Fibroblast of lung (primary cell): Measurements from ENCODE around the gene THAP7. TPM values are rescaled to one million over a fixed set of nuclear protein-coding genes. Genes with fewer than 3 reads are reported as not detected.

Source experiments
- DNase-seq, 2 donors: peaks; one replicate each; pipeline versions ENCODE4 v3.0.0 to v3.0.0-alpha.2; 2010; ENCODE audit warnings: low read depth in 2 of 2
- H2AFZ ChIP-seq: 2 replicates; pipeline ENCODE4 v1.5.1; 2012; ENCODE audit warnings: low read length, control low read depth, inconsistent platforms
- H3K27ac ChIP-seq: 2 replicates; pipeline ENCODE4 v1.5.1; 2011; ENCODE audit warnings: low read length, control low read depth; ENCODE audit not compliant: insufficient read depth
- H3K27me3 ChIP-seq: 2 replicates; pipeline ENCODE4 v1.5.1; 2011; ENCODE audit warnings: mild to moderate bottlenecking, low read length; ENCODE audit not compliant: control insufficient read depth, insufficient read depth
- H3K36me3 ChIP-seq: 2 replicates; pipeline ENCODE4 v1.5.1; 2011; ENCODE audit warnings: low read length; ENCODE audit not compliant: control insufficient read depth, insufficient read depth
- H3K4me1 ChIP-seq: 2 replicates; pipeline ENCODE4 v1.5.1; 2011; ENCODE audit warnings: low read length; ENCODE audit not compliant: control insufficient read depth, insufficient read depth; ENCODE audit errors: extremely low read depth
- H3K4me2 ChIP-seq: 2 replicates; pipeline ENCODE4 v1.5.1; 2011; ENCODE audit warnings: low read length, control low read depth; ENCODE audit not compliant: insufficient read depth; ENCODE audit errors: extremely low read depth
- H3K4me3 ChIP-seq, 4 experiments: fragments of 200-600 bp in 1 of 4; sonication (generic) in 1 of 4; replicated peaks in 1 of 4; 2 replicates each; pipeline ENCODE4 v1.5.1; 2011 to 2016; ENCODE audit warnings: low read length in 4 of 4, low read depth in 3 of 4, mild to moderate bottlenecking in 3 of 4, control low read depth in 2 of 4, inconsistent platforms in 1 of 4, mixed read lengths in 1 of 4; ENCODE audit not compliant: insufficient read depth in 1 of 4; ENCODE audit errors: control extremely low read depth in 1 of 4
- H3K79me2 ChIP-seq: 2 replicates; pipeline ENCODE4 v1.5.1; 2012; ENCODE audit warnings: mild to moderate bottlenecking, low read length, inconsistent platforms; ENCODE audit not compliant: control insufficient read depth, insufficient read depth
- H3K9ac ChIP-seq: 2 replicates; pipeline ENCODE4 v1.5.1; 2011; ENCODE audit warnings: mild to moderate bottlenecking, low read length, control low read depth; ENCODE audit not compliant: insufficient read depth
- H3K9me3 ChIP-seq: 2 replicates; pipeline ENCODE4 v1.5.1; 2012; ENCODE audit warnings: low read depth, low read length; ENCODE audit not compliant: control insufficient read depth, insufficient read depth
- H4K20me1 ChIP-seq: 2 replicates; pipeline ENCODE4 v1.5.1; 2011; ENCODE audit warnings: low read length; ENCODE audit not compliant: control insufficient read depth, insufficient read depth; ENCODE audit errors: extremely low read depth
- EZH2 ChIP-seq: IDR thresholded peaks from 2 replicates; pipeline ENCODE4 v1.5.1; 2012; ENCODE audit warnings: low read length, control low read depth, mild to moderate bottlenecking; ENCODE audit errors: missing control alignments
- polyA plus RNA-seq, 2 donors: library from polyadenylated mRNA; depleted of rRNA in 1 of 2; stranded (reverse) in 1 of 2; unstranded in 1 of 2; fragments of >200 nt; gene quantifications; 2 replicates each; pipeline ENCODE4 v1.2.1, GENCODE V29; 2011 to 2012; ENCODE audit warnings: missing spikeins in 1 of 2
- total RNA-seq: library from RNA; depleted of rRNA; stranded (reverse); fragments of >200 nt; gene quantifications from 2 replicates; pipeline ENCODE4 v1.2.1, GENCODE V29; 2014
- TF ChIP-seq, protein P1 (sequence below), 2 donors: IDR thresholded peaks in 1 of 2; conservative IDR thresholded peaks in 1 of 2; 1 replicate in 1 of 2; 2 replicates in 1 of 2; pipeline ENCODE4 v1.5.1; 2011 to 2012; ENCODE audit warnings: low read length in 2 of 2, control low read depth in 1 of 2, inconsistent platforms in 1 of 2, low read depth in 1 of 2, mild to moderate bottlenecking in 1 of 2

Gene THAP7
- total and polyA plus RNA-seq, 2 donors (not counting 1 experiment from before 2014, with no cell fraction given): 15.7 to 26.3 TPM

DNA sequence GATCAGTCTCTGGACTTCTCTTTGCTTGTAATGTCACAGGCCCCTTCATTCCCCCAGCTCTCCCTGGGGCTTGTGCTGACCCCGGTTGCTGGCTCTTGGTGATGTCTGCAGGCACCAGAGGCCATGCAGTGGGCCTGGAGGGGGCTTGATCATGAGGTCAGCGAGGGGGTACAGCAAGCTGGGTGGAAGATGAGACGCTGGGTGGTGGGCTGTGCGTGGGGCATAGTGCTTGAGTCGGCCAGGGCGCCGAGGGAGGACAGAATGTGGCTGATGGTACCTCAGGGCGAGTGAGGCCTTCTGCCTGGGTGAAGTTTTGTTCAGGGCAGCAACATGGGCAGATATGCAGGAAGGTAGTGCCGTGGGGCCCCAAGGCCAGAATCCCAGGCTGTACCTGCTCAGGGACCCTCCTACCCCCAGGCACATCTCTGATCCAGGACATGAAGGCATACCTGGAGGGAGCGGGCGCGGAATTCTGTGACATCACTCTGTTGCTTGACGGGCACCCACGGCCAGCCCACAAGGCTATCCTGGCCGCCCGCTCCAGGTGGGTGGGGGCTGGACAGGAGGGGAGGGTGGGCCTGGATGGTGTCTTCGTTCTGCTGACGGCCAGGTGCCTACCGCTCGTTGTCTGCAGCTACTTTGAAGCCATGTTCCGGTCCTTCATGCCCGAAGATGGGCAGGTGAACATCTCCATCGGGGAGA, 6.4 kb downstream of the THAP7 start:
- no peaks in the 10 kb centered on the region for H3K27me3 ChIP-seq
- no peak for TF ChIP-seq EZH2
- TF ChIP-seq, protein P1, sequence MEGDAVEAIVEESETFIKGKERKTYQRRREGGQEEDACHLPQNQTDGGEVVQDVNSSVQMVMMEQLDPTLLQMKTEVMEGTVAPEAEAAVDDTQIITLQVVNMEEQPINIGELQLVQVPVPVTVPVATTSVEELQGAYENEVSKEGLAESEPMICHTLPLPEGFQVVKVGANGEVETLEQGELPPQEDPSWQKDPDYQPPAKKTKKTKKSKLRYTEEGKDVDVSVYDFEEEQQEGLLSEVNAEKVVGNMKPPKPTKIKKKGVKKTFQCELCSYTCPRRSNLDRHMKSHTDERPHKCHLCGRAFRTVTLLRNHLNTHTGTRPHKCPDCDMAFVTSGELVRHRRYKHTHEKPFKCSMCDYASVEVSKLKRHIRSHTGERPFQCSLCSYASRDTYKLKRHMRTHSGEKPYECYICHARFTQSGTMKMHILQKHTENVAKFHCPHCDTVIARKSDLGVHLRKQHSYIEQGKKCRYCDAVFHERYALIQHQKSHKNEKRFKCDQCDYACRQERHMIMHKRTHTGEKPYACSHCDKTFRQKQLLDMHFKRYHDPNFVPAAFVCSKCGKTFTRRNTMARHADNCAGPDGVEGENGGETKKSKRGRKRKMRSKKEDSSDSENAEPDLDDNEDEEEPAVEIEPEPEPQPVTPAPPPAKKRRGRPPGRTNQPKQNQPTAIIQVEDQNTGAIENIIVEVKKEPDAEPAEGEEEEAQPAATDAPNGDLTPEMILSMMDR (conservative IDR thresholded peaks at IDR 0.05 in 1 of 2, IDR thresholded peaks at IDR 0.05 in 1 of 2; ENCODE audit: low read depth in 1 of 2, low read length in 2 of 2): no peak
- no peak for DNase-seq
- H4K20me1 ChIP-seq: no peaks in the 10 kb centered on the region
- no peaks in the 10 kb centered on the region for H3K9me3 ChIP-seq
- peaks cover 2% of the 10 kb centered on the region for H3K4me1 ChIP-seq
- no peak overlapping the region for H3K27ac ChIP-seq
- H2AFZ ChIP-seq: no peak overlapping the region
- H3K9ac ChIP-seq: no peak overlapping the region
- peaks cover 7% of the 10 kb centered on the region for H3K79me2 ChIP-seq
- H3K4me3 ChIP-seq: no peak overlapping the region
- H3K36me3 ChIP-seq: peaks cover 39% of the 10 kb centered on the region
- no peak overlapping the region for H3K4me2 ChIP-seq

DNA sequence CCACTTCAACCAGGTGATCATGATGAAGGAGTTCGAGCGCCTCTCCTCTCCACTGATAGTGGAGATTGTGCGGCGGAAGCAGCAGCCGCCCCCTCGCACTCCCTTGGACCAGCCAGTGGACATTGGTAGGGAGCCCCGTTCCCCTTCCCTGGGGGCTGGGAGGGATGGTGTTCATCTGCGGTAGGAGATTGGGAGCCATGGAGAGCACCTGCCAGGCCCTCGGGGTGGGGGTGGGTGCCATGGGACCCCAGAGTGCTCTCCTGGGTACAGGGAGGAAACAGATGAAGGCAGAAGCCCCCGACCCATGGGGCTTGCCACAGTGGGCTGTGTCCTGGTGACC, 7.0 kb downstream of the THAP7 start:
- H3K27ac ChIP-seq: no peak overlapping the region
- no peak overlapping the region for H2AFZ ChIP-seq
- H3K4me2 ChIP-seq: no peak overlapping the region
- DNase-seq: no peak
- H3K4me1 ChIP-seq: no peaks in the 10 kb centered on the region
- H3K36me3 ChIP-seq: peaks cover 37% of the 10 kb centered on the region
- H3K27me3 ChIP-seq: no peaks in the 10 kb centered on the region
- H3K9me3 ChIP-seq: no peaks in the 10 kb centered on the region
- H4K20me1 ChIP-seq: no peaks in the 10 kb centered on the region
- H3K79me2 ChIP-seq: peaks cover under 1% of the 10 kb centered on the region
- H3K9ac ChIP-seq: no peak overlapping the region
- no peak for TF ChIP-seq EZH2
- TF ChIP-seq, protein P1 (conservative IDR thresholded peaks at IDR 0.05 in 1 of 2, IDR thresholded peaks at IDR 0.05 in 1 of 2; ENCODE audit: low read depth in 1 of 2, low read length in 2 of 2): no peak
- no peak overlapping the region for H3K4me3 ChIP-seq

DNA sequence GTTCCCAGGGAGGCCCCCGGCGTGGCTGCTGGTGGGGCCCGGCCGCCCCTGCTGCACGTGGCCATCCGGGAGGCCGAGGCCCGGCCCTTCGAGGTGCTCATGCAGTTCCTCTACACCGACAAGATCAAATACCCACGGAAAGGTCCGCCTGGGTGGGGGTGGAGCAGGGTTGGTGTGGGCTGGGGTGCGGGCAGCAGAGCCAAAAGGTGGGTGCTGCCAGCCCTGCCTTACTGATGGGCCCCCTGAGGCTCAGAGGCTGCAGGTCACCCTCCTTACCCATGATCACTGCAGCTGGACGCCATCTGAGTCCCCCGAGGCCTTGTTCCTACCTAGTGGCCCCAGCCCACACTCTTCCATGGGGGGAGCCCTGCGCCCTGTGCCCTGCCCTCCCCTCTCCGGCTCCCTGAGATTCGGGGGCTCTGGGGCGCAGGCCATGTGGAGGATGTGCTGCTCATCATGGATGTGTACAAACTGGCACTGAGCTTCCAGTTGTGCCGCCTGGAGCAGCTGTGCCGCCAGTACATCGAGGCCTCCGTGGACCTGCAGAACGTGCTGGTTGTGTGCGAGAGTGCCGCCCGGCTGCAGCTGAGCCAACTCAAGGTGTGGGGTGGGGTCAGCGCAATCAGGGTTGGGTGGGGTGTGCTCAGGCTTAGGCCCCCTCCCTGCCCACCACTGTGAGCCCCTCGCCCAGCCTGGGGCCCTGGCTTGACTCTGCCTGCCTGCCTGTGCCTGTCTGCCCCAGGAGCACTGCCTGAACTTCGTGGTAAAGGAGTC, 7.6 kb downstream of the THAP7 start:
- TF ChIP-seq, protein P1 (conservative IDR thresholded peaks at IDR 0.05 in 1 of 2, IDR thresholded peaks at IDR 0.05 in 1 of 2; ENCODE audit: low read depth in 1 of 2, low read length in 2 of 2): no peak
- no peak for TF ChIP-seq EZH2
- DNase-seq: no peak
- H4K20me1 ChIP-seq: no peaks in the 10 kb centered on the region
- H3K4me1 ChIP-seq: no peaks in the 10 kb centered on the region
- H3K27ac ChIP-seq: no peak overlapping the region
- peaks cover 36% of the 10 kb centered on the region for H3K36me3 ChIP-seq
- no peak overlapping the region for H2AFZ ChIP-seq
- H3K79me2 ChIP-seq: no peaks in the 10 kb centered on the region
- no peak overlapping the region for H3K9ac ChIP-seq
- no peak overlapping the region for H3K4me2 ChIP-seq
- H3K4me3 ChIP-seq: no peak overlapping the region
- H3K27me3 ChIP-seq: no peaks in the 10 kb centered on the region
- H3K9me3 ChIP-seq: no peaks in the 10 kb centered on the region
